Smooth muscle cell (in vitro differentiated cells): ENCODE results near the gene IDH1. TPM values are rescaled to one million over a fixed set of nuclear protein-coding genes. Genes with fewer than 3 reads are reported as not detected.
A peak's percentile ranks its signal among the peaks of the same experiment; 100 is the strongest.
"Not testable (repeated sequence)": the region's sequence is repeated elsewhere in the genome, so short reads cannot be mapped to it uniquely, and the experiment has no call there.

Source experiments
- DNase-seq: peaks from one replicate; lab custom pipeline; 2025; ENCODE audit not compliant: unreplicated experiment; lab: John Stamatoyannopoulos, UW
- H2AFZ ChIP-seq: fragments of 200-600 bp; sonication (generic); 2 replicates; pipeline ENCODE4 v1.6.0; 2016; ENCODE audit warnings: antibody characterized with exemption, low read depth, mild to moderate bottlenecking
- H3F3A ChIP-seq: fragments of 200-600 bp; sonication (generic); 2 replicates; pipeline ENCODE4 v1.6.0; 2017; ENCODE audit warnings: antibody characterized with exemption, low read depth
- H3K27ac ChIP-seq: fragments of 200-600 bp; sonication (generic); 2 replicates; pipeline ENCODE4 v1.5.1; 2016; ENCODE audit warnings: low read depth, mild to moderate bottlenecking
- H3K27me3 ChIP-seq: fragments of 200-600 bp; sonication (generic); 2 replicates; pipeline ENCODE4 v1.6.1; 2016; ENCODE audit warnings: low read depth, mild to moderate bottlenecking
- H3K36me3 ChIP-seq: fragments of 200-600 bp; sonication (generic); 2 replicates; pipeline ENCODE4 v1.5.1; 2016; ENCODE audit warnings: low read depth
- H3K4me1 ChIP-seq: fragments of 200-600 bp; sonication (generic); 2 replicates; pipeline ENCODE4 v1.5.1; 2016; ENCODE audit warnings: low read depth
- H3K4me2 ChIP-seq: fragments of 200-600 bp; sonication (generic); 2 replicates; pipeline ENCODE4 v1.6.0; 2016; ENCODE audit warnings: mild to moderate bottlenecking
- H3K4me3 ChIP-seq: fragments of 200-600 bp; sonication (generic); 2 replicates; pipeline ENCODE4 v1.5.1; 2016; ENCODE audit warnings: mild to moderate bottlenecking
- H3K79me2 ChIP-seq: fragments of 200-600 bp; sonication (generic); 2 replicates; pipeline ENCODE4 v1.6.0; 2016; ENCODE audit warnings: low read depth, mild to moderate bottlenecking
- H3K9ac ChIP-seq: fragments of 200-600 bp; sonication (generic); 2 replicates; pipeline ENCODE4 v1.6.0; 2016; ENCODE audit warnings: low read depth
- H3K9me3 ChIP-seq: fragments of 200-600 bp; sonication (generic); replicated peaks from 2 replicates; pipeline ENCODE4 v1.5.1; 2016; ENCODE audit warnings: low read depth
- H4K20me1 ChIP-seq: fragments of 200-600 bp; sonication (generic); 2 replicates; pipeline ENCODE4 v1.6.0; 2016; ENCODE audit warnings: low read depth
- WGBS: methylation state at CpG from one replicate; pipeline ENCODE4 v1.1.7; 2016; ENCODE audit warnings: low lambda C conversion rate; 5-methylcytosine and 5-hydroxymethylcytosine counted together
- polyA plus RNA-seq: library from polyadenylated mRNA; unstranded; fragments of >200 nt; fragmentation: Nextera tagmentation; extraction: Ambion mirVana; gene quantifications from 2 replicates; pipeline ENCODE4 v1.2.1, GENCODE V29; 2016
- total RNA-seq: library from RNA; depleted of rRNA; stranded (reverse); fragments of >200 nt; gene quantifications from 2 replicates; pipeline ENCODE4 v1.2.3, GENCODE V29; 2014
- TF ChIP-seq, protein P1 (sequence below): fragments of 200-600 bp; sonication (generic); IDR thresholded peaks from 2 replicates; pipeline ENCODE4 v1.5.1; 2017; ENCODE audit warnings: borderline replicate concordance, mild to moderate bottlenecking, antibody characterized with exemption; ENCODE audit not compliant: insufficient read depth, poor library complexity, severe bottlenecking

IDH1 gene
- total and polyA plus RNA-seq, 2 experiments from 2014 or later, result 97.2 to 98.6 TPM

GRCh38 chr2:208265801-208266552 is 11.1 kb upstream of the IDH1 start, which contains the start of gene PIKFYVE:
Gene PIKFYVE (plus strand): TSS chr2:208266255. CDS start chr2:208271520, 5,265 bp downstream.
- H3K4me2 ChIP-seq, result peak within 1 kb of the TSS; percentile 93
- peak; percentile 78 for DNase-seq
- H3K4me1 ChIP-seq, result peaks cover 19% of the 10 kb centered on the region
- H3K9me3 ChIP-seq, result no peaks in the 10 kb centered on the region
- H4K20me1 ChIP-seq, result peaks cover 38% of the 10 kb centered on the region
- no peaks in the 10 kb centered on the region for H3K36me3 ChIP-seq
- no peaks in the 10 kb centered on the region for H3F3A ChIP-seq
- H2AFZ ChIP-seq, result peak within 1 kb of the TSS; percentile 79
- peak within 1 kb of the TSS; percentile 90 for H3K27ac ChIP-seq
- peaks cover 39% of the 10 kb centered on the region for H3K79me2 ChIP-seq
- peak within 1 kb of the TSS; percentile 90 for H3K9ac ChIP-seq
- no peaks in the 10 kb centered on the region for H3K27me3 ChIP-seq
- under 1% methylated on average over 50 of the region's 50 CpGs for WGBS
- TF ChIP-seq, protein P1, sequence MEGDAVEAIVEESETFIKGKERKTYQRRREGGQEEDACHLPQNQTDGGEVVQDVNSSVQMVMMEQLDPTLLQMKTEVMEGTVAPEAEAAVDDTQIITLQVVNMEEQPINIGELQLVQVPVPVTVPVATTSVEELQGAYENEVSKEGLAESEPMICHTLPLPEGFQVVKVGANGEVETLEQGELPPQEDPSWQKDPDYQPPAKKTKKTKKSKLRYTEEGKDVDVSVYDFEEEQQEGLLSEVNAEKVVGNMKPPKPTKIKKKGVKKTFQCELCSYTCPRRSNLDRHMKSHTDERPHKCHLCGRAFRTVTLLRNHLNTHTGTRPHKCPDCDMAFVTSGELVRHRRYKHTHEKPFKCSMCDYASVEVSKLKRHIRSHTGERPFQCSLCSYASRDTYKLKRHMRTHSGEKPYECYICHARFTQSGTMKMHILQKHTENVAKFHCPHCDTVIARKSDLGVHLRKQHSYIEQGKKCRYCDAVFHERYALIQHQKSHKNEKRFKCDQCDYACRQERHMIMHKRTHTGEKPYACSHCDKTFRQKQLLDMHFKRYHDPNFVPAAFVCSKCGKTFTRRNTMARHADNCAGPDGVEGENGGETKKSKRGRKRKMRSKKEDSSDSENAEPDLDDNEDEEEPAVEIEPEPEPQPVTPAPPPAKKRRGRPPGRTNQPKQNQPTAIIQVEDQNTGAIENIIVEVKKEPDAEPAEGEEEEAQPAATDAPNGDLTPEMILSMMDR, result no peak
- H3K4me3 ChIP-seq, result peak within 1 kb of the TSS; percentile 91

DNA sequence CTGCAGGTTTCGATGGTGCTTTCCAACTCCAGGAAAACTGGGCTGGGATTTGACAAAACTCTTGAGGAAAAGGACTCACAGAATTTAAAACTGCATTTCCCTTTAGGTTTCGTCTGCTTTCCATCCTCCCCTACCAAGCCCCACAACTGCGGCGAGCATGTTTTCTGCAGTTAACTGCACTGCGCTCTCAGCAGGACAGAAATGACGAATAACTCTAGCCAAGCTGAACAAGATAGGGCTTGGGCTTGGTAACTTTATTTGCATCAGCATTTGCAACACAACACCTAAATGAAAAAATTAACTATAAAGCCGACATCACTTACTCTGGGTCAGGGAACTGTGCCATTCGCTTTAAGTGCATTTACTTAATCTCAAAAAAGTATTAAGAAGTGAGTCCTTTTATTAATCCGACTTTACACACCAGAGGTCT is 10.5 kb upstream of the IDH1 start:
- TF ChIP-seq, protein P1, result no peak

DNA sequence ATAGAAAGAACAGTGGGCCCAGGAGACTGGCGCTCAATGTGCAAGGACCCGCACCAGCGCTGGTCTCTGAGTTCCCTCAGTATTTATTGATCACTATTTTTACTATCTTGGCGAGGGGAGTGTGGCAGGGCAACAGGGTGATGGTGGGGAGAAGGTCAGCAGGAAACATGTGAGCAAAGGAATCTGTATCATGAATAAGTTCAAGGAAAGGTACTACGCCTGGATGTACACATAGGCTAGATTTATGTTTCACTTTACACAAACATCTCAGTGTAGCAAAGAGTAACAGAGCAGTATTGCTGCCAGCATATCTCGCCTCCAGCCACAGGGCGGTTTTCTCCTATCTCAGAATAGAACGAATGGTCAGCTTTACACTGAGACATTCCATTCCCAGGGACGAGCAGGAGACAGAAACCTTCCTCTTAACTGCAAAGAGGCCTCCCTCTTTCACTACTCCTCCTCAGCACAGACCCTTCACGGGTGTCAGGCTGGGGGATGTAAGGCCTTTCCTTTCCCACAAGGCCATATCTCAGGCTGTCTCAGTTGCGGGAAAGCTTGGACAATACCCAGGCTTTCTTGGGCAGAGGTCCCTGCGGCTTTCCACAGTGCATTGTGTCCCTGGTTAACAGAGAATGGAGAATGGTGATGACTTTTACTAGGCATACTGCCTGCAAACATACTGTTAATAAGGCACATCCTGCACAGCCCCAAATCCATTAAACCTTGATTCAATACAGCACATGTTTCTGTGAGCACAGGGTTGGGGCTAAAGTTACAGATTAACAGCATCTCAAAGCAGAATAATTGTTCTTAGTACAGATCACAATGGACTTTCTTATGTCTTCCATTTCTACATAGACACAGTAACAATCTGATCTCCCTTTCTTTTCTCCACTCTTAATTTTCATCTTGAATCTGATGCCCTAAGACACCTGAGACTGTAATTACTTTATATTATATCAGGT is 2.3 kb upstream of the IDH1 start:
- Histone ChIP-seq H3K27ac (peak overlapping the region; percentile 46), H2AFZ (peak overlapping the region; percentile 76), H3K4me1 (peaks cover 17% of the 10 kb centered on the region), H3K4me2 (peak overlapping the region; percentile 58), H3K4me3 (peak overlapping the region; percentile 5)
- not testable (repeated sequence) for H3K79me2 ChIP-seq, H3K36me3 ChIP-seq, DNase-seq, H4K20me1 ChIP-seq, H3K9me3 ChIP-seq, H3K9ac ChIP-seq, H3K27me3 ChIP-seq, H3F3A ChIP-seq
- WGBS, result 47% methylated on average over 12 of the region's 12 CpGs

More for the DNA sequence above, 10.5 kb upstream of the IDH1 start:
- Histone ChIP-seq H3K27me3 (no peaks in the 10 kb centered on the region), H3K9ac (no peak overlapping the region), H3K36me3 (no peaks in the 10 kb centered on the region), H4K20me1 (peaks cover 34% of the 10 kb centered on the region), H2AFZ (peak overlapping the region; percentile 79), H3K4me2 (peak overlapping the region; percentile 93), H3K4me1 (peaks cover 19% of the 10 kb centered on the region), H3K4me3 (peak overlapping the region; percentile 91), H3K9me3 (no peaks in the 10 kb centered on the region), H3K27ac (peak overlapping the region; percentile 90), H3K79me2 (peaks cover 37% of the 10 kb centered on the region), H3F3A (no peaks in the 10 kb centered on the region)
- no peak for DNase-seq
- WGBS, result 16% methylated on average over 9 of the region's 9 CpGs
